ENCODE measurements around the gene ARAP2.

ARAP2 gene

GRCh38 chr4:36133658-36134057 lies 110.7 kb downstream of the ARAP2 start:
- TF ChIP-seq EZH2phosphoT487 (IDR thresholded peaks at IDR 0.05; ENCODE audit: low read depth), result no peak
- TF ChIP-seq, protein P1, sequence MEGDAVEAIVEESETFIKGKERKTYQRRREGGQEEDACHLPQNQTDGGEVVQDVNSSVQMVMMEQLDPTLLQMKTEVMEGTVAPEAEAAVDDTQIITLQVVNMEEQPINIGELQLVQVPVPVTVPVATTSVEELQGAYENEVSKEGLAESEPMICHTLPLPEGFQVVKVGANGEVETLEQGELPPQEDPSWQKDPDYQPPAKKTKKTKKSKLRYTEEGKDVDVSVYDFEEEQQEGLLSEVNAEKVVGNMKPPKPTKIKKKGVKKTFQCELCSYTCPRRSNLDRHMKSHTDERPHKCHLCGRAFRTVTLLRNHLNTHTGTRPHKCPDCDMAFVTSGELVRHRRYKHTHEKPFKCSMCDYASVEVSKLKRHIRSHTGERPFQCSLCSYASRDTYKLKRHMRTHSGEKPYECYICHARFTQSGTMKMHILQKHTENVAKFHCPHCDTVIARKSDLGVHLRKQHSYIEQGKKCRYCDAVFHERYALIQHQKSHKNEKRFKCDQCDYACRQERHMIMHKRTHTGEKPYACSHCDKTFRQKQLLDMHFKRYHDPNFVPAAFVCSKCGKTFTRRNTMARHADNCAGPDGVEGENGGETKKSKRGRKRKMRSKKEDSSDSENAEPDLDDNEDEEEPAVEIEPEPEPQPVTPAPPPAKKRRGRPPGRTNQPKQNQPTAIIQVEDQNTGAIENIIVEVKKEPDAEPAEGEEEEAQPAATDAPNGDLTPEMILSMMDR (IDR thresholded peaks at IDR 0.05; ENCODE audit: low read depth, low read length), result no peak
- Histone ChIP-seq H3K9me3 (ENCODE audit: insufficient read depth, low read length) (no peaks in the 10 kb centered on the region), H3K36me3 (replicated peaks; ENCODE audit: low read depth, low read length) (peaks cover 8% of the 10 kb centered on the region), H3K27me3 (ENCODE audit: low read depth, low read length) (no peaks in the 10 kb centered on the region), H3K27ac (ENCODE audit: low read length) (no peak overlapping the region), H2AFZ (ENCODE audit: low read depth, low read length) (no peak overlapping the region), H3K79me2 (ENCODE audit: low read length) (no peaks in the 10 kb centered on the region), H3K4me1 (ENCODE audit: low read length) (no peaks in the 10 kb centered on the region), H4K20me1 (ENCODE audit: insufficient read depth, low read length) (no peaks in the 10 kb centered on the region), H3K9ac (ENCODE audit: low read length) (no peak overlapping the region), H3K4me2 (ENCODE audit: low read length) (no peak overlapping the region), H3K4me3 (ENCODE audit: low read length) (no peak overlapping the region)

DNA sequence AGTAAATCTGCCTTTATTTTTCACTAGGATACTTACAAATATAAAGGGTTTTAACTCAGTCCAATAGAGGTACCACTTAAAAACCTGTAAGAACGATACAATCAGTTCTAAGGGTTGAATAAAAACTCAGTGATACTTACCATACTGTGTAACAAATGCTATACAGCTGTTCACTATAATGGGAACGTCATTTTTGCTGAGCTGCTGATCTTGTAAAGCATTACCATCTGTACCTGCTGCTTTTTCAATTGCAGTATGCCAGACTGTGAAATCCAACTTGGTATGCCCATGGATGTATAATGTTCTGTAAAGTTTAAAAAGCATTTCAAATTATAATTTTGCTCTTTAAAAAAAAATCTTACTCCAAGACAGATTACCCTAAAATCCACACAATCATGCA lies 111.2 kb downstream of the ARAP2 start:
- TF ChIP-seq, protein P1 (IDR thresholded peaks at IDR 0.05; ENCODE audit: low read depth, low read length), result no peak
- no peak for TF ChIP-seq EZH2phosphoT487 (IDR thresholded peaks at IDR 0.05; ENCODE audit: low read depth)
- no peaks in the 10 kb centered on the region for H4K20me1 ChIP-seq (ENCODE audit: insufficient read depth, low read length)
- no peak overlapping the region for H3K4me2 ChIP-seq (ENCODE audit: low read length)
- H3K27ac ChIP-seq (ENCODE audit: low read length), result no peak overlapping the region
- no peaks in the 10 kb centered on the region for H3K79me2 ChIP-seq (ENCODE audit: low read length)
- no peak overlapping the region for H3K4me3 ChIP-seq (ENCODE audit: low read length)
- no peaks in the 10 kb centered on the region for H3K4me1 ChIP-seq (ENCODE audit: low read length)
- H2AFZ ChIP-seq (ENCODE audit: low read depth, low read length), result no peak overlapping the region
- no peaks in the 10 kb centered on the region for H3K9me3 ChIP-seq (ENCODE audit: insufficient read depth, low read length)
- H3K36me3 ChIP-seq (replicated peaks; ENCODE audit: low read depth, low read length), result peaks cover 9% of the 10 kb centered on the region
- H3K27me3 ChIP-seq (ENCODE audit: low read depth, low read length), result no peaks in the 10 kb centered on the region
- no peak overlapping the region for H3K9ac ChIP-seq (ENCODE audit: low read length)

DNA sequence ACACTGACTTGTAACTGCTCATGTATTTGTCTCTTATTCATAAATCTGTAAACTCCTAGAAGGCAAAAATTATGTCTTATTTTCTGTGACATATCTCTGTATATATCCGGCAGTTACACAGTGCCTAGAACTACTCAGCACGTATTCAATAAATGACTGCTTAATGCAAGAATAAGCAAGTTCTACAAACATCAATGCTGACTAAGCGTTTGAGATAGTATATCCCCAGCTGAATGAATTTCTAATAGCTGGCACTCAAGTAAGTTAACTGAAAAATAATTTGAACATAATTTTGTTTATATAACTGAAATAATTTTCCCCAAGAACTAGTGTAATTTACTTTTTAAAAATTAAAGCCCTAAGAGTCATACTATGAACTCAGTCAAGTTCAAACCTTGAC lies 113.7 kb downstream of the ARAP2 start:
- H3K9me3 ChIP-seq (ENCODE audit: insufficient read depth, low read length), result no peaks in the 10 kb centered on the region
- H3K4me1 ChIP-seq (ENCODE audit: low read length), result no peaks in the 10 kb centered on the region
- no peak overlapping the region for H3K4me2 ChIP-seq (ENCODE audit: low read length)
- no peak overlapping the region for H3K27ac ChIP-seq (ENCODE audit: low read length)
- no peaks in the 10 kb centered on the region for H3K27me3 ChIP-seq (ENCODE audit: low read depth, low read length)
- peaks cover 12% of the 10 kb centered on the region for H3K36me3 ChIP-seq (replicated peaks; ENCODE audit: low read depth, low read length)
- H3K9ac ChIP-seq (ENCODE audit: low read length), result no peak overlapping the region
- no peak overlapping the region for H2AFZ ChIP-seq (ENCODE audit: low read depth, low read length)
- no peaks in the 10 kb centered on the region for H3K79me2 ChIP-seq (ENCODE audit: low read length)
- TF ChIP-seq, protein P1 (IDR thresholded peaks at IDR 0.05; ENCODE audit: low read depth, low read length), result no peak
- no peak overlapping the region for H3K4me3 ChIP-seq (ENCODE audit: low read length)
- H4K20me1 ChIP-seq (ENCODE audit: insufficient read depth, low read length), result no peaks in the 10 kb centered on the region

- H3K4me1 ChIP-seq (ENCODE audit: low read length), result no peaks in the 10 kb centered on the region
- no peak overlapping the region for H3K4me3 ChIP-seq (ENCODE audit: low read length)
- H2AFZ ChIP-seq (ENCODE audit: low read depth, low read length), result no peak overlapping the region
- H3K27me3 ChIP-seq (ENCODE audit: low read depth, low read length), result no peaks in the 10 kb centered on the region
- no peak overlapping the region for H3K4me2 ChIP-seq (ENCODE audit: low read length)
- peaks cover 19% of the 10 kb centered on the region for H3K36me3 ChIP-seq (replicated peaks; ENCODE audit: low read depth, low read length)
- H3K79me2 ChIP-seq (ENCODE audit: low read length), result no peaks in the 10 kb centered on the region
- no peak overlapping the region for H3K9ac ChIP-seq (ENCODE audit: low read length)
- no peaks in the 10 kb centered on the region for H4K20me1 ChIP-seq (ENCODE audit: insufficient read depth, low read length)
- H3K27ac ChIP-seq (ENCODE audit: low read length), result no peak overlapping the region
- H3K9me3 ChIP-seq (ENCODE audit: insufficient read depth, low read length), result no peaks in the 10 kb centered on the region
- TF ChIP-seq EZH2phosphoT487 (IDR thresholded peaks at IDR 0.05; ENCODE audit: low read depth), result no peak
- TF ChIP-seq, protein P1 (IDR thresholded peaks at IDR 0.05; ENCODE audit: low read depth, low read length), result no peak
Observed at GRCh38 chr4:36128689-36129088, 115.6 kb downstream of the ARAP2 start.
